NCI-H510A treated with DMSO at 0.1 percent for 48 hours (cell line): ENCODE measurements around the gene DHRS9.
"Not testable (repeated sequence)": the region's sequence is repeated elsewhere in the genome, so short reads cannot be mapped to it uniquely, and the experiment has no call there.

Source experiments
- DNase-seq: peaks from one replicate; lab custom pipeline; 2025; lab: John Stamatoyannopoulos, UW

The DHRS9 gene

GRCh38 chr2:169069341-169069740, at the start of gene DHRS9:
DHRS9 (plus strand) TSS chr2:169069563; CDS start chr2:169081582, 12,019 bp downstream.
- DNase-seq, result no peak

DNA sequence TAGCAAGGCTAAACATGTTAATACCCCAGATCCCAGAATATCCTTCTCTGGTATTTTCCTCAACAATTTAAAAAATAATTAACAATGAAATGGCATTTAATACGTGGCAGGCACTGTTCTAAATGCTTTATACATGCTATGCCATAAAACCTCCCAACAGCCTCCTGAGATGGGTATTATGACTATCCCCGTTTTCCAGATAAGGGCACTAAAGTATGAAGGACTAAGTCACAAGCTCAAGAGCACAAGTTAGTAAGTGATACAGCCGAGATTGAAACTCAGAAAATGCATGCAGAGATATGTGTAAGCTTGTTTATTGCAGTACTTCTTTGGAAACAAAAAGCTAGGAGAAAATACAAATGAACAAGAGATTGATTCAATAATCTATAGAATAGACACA, 46.2 kb upstream of the DHRS9 start:
- no peak for DNase-seq

DNA sequence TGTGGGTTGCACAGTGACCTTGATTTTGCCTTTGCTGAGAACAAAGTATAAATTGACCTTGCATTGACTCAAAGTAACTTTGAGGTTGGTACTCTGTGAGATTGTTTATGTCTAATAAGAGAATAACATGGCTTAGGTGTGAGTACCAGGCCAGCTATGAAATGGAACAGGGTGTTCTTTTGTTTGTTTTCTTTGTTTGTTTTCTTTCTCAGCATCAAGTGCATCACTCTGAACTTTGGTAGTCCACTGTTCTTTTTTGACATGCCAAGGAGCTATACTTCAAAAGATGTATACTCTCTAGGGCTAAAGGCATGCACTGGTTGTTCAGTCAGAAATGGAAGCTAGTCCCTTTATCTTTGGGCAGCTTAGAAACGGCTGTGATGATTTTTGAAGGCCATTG, 43.3 kb upstream of the DHRS9 start:
- no peak for DNase-seq

- no peak for DNase-seq
These were observed 42.1 kb upstream of the DHRS9 start for GRCh38 chr2:169027234-169027633.

GRCh38 chr2:169029341-169029740, 40.0 kb upstream of the DHRS9 start:
- no peak for DNase-seq

- DNase-seq, result no peak
These were observed 38.2 kb upstream of the DHRS9 start, which contains the start of gene ABCB11 for GRCh38 chr2:169031202-169031601. ABCB11 (minus strand) TSS chr2:169031324; CDS start chr2:169018125, 13,199 bp downstream.

DNA sequence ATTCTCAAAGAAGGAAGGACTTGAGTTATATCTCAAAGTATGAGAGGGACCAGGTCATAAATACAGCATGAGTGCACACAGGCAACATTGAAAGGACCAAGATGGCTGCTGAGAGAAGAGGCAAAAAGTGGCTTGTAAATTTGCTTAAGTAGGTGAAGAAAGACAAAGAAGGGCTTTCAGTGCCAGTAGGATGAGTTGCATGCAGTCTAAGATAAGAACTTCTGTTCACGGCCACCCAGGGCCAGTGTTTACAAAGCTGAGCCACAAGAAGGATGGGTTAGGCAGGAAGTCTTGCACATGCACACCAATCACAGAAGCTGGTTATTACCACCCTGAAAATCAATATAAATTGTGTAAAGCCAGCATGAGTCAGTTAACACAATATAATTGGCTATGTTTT, 35.1 kb upstream of the DHRS9 start:
- no peak for DNase-seq

DNA sequence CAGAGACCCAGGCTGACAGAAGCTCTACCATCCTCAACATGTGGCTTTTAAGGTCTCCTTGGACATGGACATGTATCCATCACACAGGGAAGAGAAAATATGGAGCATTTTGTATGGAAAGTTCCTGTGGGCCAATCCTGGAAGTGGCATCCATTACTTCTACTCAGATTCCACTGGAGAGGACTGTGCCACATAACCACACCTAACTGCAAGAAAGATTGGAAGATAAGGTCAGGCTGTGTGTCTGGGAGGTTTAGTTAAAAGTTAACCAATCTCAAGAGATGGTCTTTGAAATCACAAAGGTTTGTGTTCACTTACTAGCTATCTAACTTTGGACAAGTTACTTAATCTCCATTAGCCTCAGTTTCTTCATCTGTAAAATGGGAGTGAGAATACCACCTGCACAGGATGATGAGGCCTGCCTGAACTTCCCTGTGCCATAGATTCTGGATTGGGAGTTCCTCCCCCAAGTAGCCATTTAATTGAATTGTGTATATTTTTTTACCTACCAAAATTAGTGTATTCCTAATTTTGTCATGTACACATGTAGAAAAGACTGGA, 34.3 kb upstream of the DHRS9 start:
- DNase-seq, result no peak

- no peak for DNase-seq
These were observed 33.5 kb upstream of the DHRS9 start for GRCh38 chr2:169035887-169036286.

DNA sequence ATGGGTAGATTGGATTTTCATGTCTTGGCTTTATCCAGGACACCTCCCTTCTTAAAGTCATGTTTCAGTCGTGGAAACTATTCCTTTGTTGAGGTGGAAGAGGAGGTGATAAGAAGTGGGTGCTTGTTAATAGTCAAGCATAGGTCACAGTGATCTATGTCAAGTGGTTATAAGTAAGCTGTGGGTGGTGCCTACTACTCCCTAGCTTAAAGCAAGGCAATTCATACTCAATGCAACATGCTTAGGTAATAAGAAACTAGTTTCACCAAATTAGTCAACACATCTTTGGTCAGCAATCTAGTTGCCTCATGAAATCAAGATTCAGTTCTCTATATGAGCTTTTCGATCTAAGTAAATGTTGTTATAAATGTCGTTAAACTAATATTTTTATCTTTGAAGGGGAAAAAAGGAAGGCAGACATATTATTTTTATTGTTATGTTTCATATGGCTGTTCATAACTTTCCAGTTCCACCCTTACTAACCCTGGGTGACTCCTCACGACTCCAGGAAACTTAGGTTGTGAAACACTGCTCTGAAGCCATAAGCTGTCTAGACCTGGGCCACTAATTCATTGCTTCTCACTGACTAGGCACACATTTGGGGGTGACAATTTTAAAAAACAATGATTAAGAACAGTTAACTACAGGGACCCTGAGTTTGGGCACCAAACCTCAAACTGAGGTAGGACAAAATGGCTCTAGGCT, 32.5 kb upstream of the DHRS9 start:
- no peak for DNase-seq

GRCh38 chr2:169038338-169038757, 31.0 kb upstream of the DHRS9 start:
- DNase-seq, result no peak

GRCh38 chr2:169039702-169040101, 29.7 kb upstream of the DHRS9 start:
- DNase-seq, result no peak

DNA sequence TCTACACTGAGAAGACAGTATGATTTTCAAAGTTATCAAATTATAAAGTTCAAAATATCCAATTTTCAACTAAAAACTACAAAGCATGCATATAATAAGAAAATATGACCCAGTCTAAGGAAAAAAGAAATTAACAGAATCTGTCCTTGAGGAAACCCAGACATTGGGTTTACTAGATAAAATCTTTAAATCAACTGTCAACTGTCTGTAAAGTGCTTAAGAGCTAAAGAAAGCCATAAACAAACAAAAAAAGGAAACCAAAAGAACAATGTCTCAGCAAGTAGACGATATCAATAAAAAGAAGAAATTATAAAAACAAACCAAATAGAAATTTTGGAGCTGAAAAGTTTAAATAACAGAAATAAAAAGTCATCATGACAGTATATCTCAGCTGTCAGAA, 27.8 kb upstream of the DHRS9 start:
- DNase-seq, result no peak

GRCh38 chr2:169042856-169043255, 26.5 kb upstream of the DHRS9 start:
- DNase-seq, result no peak

DNA sequence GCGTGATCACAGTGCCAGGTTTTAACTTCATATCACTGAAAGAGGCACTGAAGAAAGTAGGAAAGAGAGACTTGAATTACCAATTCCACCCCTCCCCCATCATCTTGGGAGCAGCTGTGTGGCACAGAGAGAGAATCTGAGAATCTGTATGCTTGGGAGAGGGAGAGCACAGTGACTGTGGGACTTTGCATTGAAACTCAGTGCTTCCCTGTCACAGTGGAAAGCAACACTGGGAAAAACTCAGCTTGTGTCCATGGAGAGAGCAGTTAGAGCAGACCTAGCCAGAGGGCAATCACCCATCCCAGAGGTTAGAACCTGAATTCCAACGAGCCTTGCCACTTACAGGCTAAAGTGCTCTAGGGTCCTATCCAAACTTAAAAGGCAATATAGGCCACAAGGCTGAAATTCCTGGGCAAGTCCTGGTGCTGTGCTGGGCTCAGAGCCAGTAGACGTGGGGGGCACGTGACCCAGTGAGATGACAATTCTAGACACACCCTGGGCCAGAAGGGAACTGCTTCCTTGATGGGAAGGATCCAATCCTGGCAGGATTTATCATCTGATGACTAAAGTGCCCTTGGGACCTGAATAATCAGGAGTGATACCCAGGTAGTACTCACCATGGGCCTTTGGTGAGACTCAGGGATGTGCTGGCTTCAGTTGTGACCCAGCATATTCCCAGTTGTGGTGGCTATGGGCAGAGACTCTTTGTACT, 22.8 kb upstream of the DHRS9 start:
- no peak for DNase-seq

DNA sequence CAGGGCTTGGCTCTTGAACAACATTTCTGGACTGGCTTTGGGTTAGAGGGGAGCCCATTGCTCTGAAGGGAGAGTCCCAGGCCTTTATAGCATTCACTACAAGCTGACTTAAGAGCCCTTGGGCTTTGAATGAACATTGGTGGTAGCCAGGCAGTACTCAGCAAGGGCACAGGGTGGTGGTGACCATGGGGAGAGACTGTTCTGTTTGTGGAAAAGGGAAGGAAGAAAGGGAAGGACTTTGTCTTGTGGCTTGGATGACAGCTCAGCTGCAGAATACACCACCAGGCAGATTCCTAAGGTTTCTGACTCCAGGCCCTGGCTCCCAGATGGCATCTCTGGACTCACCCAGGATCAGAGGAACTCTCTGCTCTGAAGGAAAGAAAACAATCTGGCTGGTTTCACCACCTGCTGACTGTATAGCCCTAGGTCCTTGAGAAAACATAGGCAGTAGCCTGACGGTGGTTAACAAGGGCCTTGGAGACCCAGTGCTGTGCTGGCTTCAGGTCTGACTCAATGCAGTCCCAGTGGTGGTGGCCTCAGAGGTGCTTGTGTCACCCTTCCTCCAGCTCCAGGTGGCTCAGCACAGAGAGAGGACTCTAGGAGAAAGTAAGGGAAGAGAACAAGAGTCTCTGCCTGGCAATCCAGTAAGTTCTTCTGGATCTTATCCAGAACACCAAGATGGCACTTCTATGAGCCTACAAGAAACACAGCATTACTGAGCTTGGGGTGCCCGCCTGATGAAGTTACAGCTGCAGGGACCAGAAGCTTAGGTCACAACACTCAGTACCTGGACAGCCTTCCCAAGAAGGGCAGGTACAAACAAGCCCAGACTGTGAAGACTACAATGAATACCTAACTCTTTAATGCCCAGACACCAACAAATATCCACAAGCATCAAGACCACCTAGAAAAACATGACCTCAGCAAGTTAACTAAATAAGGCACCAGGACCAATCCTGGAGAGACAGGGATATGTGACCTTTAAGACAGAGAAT, 21.8 kb upstream of the DHRS9 start:
- DNase-seq, result no peak

GRCh38 chr2:169049142-169049541, 20.2 kb upstream of the DHRS9 start:
- DNase-seq, result no peak

GRCh38 chr2:169050476-169051240, 18.7 kb upstream of the DHRS9 start:
- DNase-seq, result no peak

GRCh38 chr2:169054575-169054974, 14.8 kb upstream of the DHRS9 start:
- not testable (repeated sequence) for DNase-seq

DNA sequence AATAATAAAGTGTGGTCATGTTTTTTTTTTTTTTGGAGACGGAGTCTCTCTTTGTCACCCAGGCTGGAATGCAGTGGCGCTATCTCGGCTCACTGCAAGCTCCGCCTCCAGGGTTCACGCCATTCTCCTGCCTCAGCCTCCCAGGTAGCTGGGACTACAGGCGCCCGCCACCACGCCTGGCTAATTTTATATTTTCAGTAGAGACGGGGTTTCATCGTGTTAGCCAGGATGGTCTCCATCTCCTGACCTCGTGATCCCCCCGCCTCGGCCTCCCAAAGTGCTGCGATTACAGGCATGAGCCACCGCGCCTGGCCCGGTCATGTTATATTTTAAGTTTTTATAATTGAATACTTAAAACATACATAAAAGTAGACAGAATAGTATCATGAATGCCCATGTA, 5.2 kb upstream of the DHRS9 start:
- DNase-seq, result not testable (repeated sequence)

- no peak for DNase-seq
These were observed 3.9 kb upstream of the DHRS9 start for GRCh38 chr2:169065422-169065821.
